ENCODE measurements around the gene ANP32B. TPM values are rescaled to one million over a fixed set of nuclear protein-coding genes. Genes with fewer than 3 reads are reported as not detected.
A peak's percentile ranks its signal among the peaks of the same experiment; 100 is the strongest.
"Not testable (repeated sequence)": the region's sequence is repeated elsewhere in the genome, so short reads cannot be mapped to it uniquely, and the experiment has no call there.

Gene ANP32B
- total and polyA plus RNA-seq, 12 donors: 13.4 to 156 (median 66.0) TPM

DNA sequence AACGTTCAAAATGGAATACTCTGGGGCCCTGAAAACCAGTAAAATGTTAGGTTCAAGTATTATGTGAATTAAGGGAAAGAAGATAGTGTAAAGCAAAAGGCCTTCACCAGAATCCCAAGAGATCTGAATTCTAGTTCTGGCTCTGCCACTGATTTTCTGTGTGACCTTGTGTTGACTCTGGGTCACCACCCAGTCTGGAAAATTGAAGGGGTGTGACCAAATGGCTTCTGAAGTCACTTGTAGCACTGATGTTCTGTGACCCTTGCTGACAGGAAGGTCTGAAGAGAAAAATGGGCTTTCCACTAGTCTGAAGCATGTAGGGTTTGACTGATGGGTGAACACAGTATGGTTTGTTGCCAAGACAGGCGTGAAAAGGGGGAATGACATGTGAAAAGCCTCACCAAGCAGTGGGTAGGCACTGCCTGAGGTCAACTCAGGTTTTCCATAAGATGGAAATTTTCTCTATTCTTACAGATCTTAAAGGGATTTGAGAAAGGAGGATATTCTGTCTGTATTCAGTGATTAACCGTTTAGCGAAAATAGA is 33.1 kb downstream of the ANP32B start:
- 92 to 97% (median 95%) methylated on average over 4 of the region's 4 CpGs for WGBS, 4 donors

DNA sequence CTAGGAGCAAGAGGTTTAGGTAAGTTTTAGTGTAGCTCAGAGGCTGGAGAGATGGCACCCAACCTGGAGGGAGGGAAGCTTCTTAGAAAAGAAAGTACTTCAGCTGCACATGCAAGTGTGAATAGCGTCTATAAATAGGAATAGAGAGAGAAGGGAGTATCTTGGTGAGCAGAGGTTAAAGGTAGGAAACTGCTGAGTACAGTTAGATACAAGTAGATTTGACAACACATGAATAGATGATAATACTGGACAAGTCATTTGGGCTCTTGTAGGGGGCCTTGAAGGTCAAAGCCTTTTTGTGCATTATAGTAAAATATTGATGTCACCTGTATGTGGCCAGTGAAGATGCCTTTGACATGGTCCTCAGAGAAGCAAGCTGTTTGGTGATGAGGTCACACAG is 34.2 kb downstream of the ANP32B start:
- peaks cover 7 to 11% of the 10 kb centered on the region in 2 donors for H3K4me1 ChIP-seq (replicated peaks in 1 of 2)
- WGBS, 4 donors: 83 to 91% (median 88%) methylated on average over 1 of the region's 1 CpG
- H3K36me3 ChIP-seq (replicated peaks in 1 of 2): peaks cover 0 to 68% of the 10 kb centered on the region in 2 donors
- intact Hi-C loops (cut with DNase I): no loop called here
- no peak overlapping the region for H3K4me3 ChIP-seq
- H3K27me3 ChIP-seq: no peaks in the 10 kb centered on the region
- no peak for TF ChIP-seq POLR2A (IDR thresholded peaks at IDR 0.05)
- TF ChIP-seq, protein P1, sequence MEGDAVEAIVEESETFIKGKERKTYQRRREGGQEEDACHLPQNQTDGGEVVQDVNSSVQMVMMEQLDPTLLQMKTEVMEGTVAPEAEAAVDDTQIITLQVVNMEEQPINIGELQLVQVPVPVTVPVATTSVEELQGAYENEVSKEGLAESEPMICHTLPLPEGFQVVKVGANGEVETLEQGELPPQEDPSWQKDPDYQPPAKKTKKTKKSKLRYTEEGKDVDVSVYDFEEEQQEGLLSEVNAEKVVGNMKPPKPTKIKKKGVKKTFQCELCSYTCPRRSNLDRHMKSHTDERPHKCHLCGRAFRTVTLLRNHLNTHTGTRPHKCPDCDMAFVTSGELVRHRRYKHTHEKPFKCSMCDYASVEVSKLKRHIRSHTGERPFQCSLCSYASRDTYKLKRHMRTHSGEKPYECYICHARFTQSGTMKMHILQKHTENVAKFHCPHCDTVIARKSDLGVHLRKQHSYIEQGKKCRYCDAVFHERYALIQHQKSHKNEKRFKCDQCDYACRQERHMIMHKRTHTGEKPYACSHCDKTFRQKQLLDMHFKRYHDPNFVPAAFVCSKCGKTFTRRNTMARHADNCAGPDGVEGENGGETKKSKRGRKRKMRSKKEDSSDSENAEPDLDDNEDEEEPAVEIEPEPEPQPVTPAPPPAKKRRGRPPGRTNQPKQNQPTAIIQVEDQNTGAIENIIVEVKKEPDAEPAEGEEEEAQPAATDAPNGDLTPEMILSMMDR (IDR thresholded peaks at IDR 0.05): no peak
- H3K27ac ChIP-seq: no peak overlapping the region
- no peaks in the 10 kb centered on the region for H3K9me3 ChIP-seq (replicated peaks in 1 of 3)
- DNase-seq: no peak

More for the DNA sequence above, 33.1 kb downstream of the ANP32B start:
- H3K4me3 ChIP-seq: no peak overlapping the region
- peaks cover 0 to 79% of the 10 kb centered on the region in 2 donors for H3K36me3 ChIP-seq (replicated peaks in 1 of 2)
- intact Hi-C loops (cut with DNase I): no loop called here
- DNase-seq: no peak
- H3K4me1 ChIP-seq (replicated peaks in 1 of 2): peaks cover under 1 to 3% of the 10 kb centered on the region in 2 donors
- H3K27ac ChIP-seq: no peak overlapping the region
- H3K27me3 ChIP-seq: no peaks in the 10 kb centered on the region
- H3K9me3 ChIP-seq (replicated peaks in 1 of 3): no peaks in the 10 kb centered on the region
- TF ChIP-seq POLR2A (IDR thresholded peaks at IDR 0.05): no peak

DNA sequence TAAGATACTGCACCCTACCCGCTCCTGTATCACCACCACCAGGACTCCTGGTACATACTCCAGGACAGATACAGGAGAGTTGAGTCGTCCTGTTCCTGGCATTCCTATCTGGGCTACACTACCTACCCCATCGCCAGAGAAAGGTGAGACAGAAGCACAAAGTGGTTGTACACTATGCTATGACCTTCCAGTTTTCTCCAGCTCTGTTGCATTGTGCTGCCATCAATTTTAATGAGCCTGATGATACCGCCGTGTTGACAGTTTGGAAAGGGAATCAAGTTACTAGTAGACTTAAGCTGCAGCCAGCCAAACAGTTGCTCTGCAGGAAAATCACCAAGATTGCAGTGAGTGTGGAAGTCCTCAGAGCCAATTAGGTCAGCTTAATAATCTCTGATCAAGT is 35.2 kb downstream of the ANP32B start:
- intact Hi-C loops (cut with DNase I): no loop called here
- peaks cover 0 to 58% of the 10 kb centered on the region in 2 donors for H3K36me3 ChIP-seq (replicated peaks in 1 of 2)
- no peaks in the 10 kb centered on the region for H3K27me3 ChIP-seq
- WGBS, 4 donors: 81 to 90% (median 87%) methylated on average over 5 of the region's 5 CpGs
- no peak for TF ChIP-seq POLR2A (IDR thresholded peaks at IDR 0.05)
- TF ChIP-seq, protein P1 (IDR thresholded peaks at IDR 0.05): no peak
- H3K4me1 ChIP-seq (replicated peaks in 1 of 2): peaks cover 7 to 11% of the 10 kb centered on the region in 2 donors
- H3K27ac ChIP-seq: no peak overlapping the region
- H3K4me3 ChIP-seq: no peak overlapping the region
- no peak for DNase-seq
- no peaks in the 10 kb centered on the region for H3K9me3 ChIP-seq (replicated peaks in 1 of 3)

DNA sequence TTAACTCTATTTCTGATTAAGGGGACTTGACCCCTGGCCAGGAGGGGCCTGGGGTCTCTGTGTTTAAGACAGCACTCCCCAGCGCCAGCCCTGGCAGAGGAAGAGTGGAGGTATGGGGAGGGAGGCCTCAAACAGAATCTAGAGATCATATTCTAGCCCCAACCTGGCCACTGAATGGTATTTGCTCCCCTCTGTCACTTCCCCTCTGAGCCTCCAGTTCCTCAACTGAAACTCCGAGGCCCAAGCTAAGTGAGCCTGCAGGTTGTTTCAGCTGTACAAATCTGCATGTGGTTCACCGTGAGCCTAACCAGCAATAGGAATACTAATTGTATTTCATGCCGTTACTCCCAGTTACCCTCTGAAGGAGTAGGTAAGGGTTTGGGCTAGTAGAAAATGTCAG is 36.0 kb downstream of the ANP32B start:
- TF ChIP-seq POLR2A (IDR thresholded peaks at IDR 0.05): no peak
- TF ChIP-seq, protein P1 (IDR thresholded peaks at IDR 0.05): no peak
- no peak for DNase-seq
- H3K36me3 ChIP-seq (replicated peaks in 1 of 2): peaks cover 0 to 52% of the 10 kb centered on the region in 2 donors
- no peak overlapping the region for H3K4me3 ChIP-seq
- H3K4me1 ChIP-seq (replicated peaks in 1 of 2): peaks cover 7 to 11% of the 10 kb centered on the region in 2 donors
- whole genome bisulfite sequencing, 4 donors: 83 to 91% (median 85%) methylated on average over 3 to 4 of the region's 4 CpGs
- H3K27me3 ChIP-seq: no peaks in the 10 kb centered on the region
- intact Hi-C loops (cut with DNase I): no loop called here
- no peaks in the 10 kb centered on the region for H3K9me3 ChIP-seq (replicated peaks in 1 of 3)
- H3K27ac ChIP-seq: no peak overlapping the region

DNA sequence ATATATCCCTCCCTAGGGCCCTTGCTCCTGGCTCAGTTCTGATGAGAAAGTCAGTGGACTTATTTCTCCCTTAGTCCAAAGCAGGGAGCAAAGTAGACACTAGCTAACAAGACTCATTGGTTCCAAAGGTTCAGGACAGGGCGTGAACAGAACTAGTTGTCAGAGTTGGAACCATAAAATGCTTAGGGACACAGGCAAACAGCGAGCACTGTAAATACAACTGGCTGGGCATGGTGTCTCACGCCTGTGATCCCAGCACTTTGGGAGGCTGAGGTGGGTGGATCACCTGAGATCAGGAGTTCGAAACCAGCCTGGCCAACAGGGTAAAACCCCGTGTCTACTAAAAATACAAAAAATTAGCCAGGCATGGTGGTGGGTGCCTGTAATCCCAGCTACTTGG is 36.7 kb downstream of the ANP32B start:
- intact Hi-C loops (cut with DNase I); H3K27me3 ChIP-seq; H3K9me3 ChIP-seq (replicated peaks in 1 of 3); H3K4me3 ChIP-seq; H3K27ac ChIP-seq: not testable (repeated sequence)
- H3K4me1 ChIP-seq (replicated peaks in 1 of 2): peaks cover 7 to 11% of the 10 kb centered on the region in 2 donors
- DNase-seq: peak in 1 of 7 donors; percentile 20
- WGBS, 4 donors: 84 to 98% (median 91%) methylated on average over 5 of the region's 5 CpGs
- peaks cover 0 to 44% of the 10 kb centered on the region in 2 donors for H3K36me3 ChIP-seq (replicated peaks in 1 of 2)

All from adrenal gland (tissue), 12 donors.